GM18909 (cell line): ENCODE data around the gene NRG3.

Experiments used
- ATAC-seq: cut with Tn5 transposase; IDR thresholded peaks from one replicate; pipeline ENCODE4 v1.9.1; 2021; ENCODE audit warnings: mild to moderate bottlenecking; ENCODE audit not compliant: unreplicated experiment, poor library complexity

The NRG3 gene

DNA sequence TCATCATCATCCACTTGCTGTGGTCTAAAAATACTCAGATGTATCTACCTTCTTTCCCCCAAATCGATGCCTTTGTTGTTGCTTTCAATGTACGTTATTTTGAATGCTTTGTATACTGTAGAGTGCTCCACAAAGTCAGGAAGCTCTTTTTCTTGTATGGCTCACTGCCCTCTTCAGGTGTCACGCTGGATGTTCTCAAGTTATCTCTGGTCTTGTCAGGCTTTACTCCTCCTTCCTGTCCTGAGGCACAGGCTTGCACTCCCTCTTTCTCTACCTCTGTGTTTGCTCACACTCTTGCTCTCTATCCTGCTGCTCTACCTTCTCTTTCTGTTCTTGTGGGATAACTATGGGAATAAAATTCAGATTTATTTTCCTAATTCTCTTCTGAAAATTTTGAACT, 381.3 kb downstream of the NRG3 start:
- no peak for ATAC-seq

DNA sequence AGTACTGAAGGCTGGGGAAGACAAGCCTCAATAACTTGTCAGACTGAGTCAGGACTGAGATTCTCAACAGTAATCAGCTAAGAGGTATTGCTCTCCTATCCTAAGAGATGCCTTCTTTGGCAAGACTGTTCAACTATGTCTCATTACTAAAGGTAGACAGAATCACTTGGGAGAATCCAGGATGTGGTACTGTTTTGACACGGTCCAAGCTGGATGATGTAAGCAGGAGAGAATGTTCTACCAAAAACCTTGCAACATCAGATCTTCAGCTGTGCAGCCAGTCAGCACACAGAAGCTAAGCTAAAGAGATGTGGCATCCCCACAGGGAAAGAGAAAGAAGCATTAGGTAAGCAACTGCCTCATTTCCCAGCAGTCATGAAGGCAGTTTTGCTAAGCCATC, 391.4 kb downstream of the NRG3 start:
- no peak for ATAC-seq

DNA sequence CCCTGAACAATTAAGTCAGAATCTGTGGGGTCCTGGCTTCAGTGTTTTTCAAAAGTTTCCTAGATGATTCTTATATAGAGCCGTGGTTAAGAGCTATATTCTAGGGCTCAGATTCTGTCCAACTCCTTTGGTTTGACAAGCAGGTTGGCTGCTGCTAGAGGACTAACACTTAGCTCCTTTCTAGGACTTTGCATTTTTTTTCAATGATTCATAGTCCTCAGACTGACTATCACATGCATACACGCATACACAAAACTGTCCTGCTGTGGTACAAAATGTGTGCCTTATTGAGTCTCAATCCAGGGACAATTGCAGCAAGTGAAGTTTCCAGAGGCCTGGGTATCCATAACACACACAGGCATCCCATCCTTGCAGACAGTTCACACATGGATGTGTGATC, 392.0 kb downstream of the NRG3 start:
- no peak for ATAC-seq

DNA sequence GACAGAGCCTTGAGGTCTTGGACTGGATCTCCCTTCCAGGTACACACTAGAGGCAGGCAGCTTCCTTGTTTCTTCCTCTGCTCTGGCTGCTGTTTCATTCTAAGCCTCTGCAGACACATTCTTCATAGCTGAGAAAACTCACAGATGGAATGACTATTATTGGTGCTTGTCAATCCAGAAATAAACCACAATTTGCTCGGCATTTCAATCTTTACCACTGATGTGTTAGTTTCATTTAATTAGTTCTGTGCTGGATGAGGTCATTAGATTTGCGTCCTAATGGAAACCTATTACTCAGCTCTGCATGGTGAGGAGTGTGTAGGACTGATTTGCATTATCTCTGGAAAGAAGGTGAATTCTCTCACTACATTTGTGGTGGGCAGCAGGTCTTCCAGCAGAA, 392.5 kb downstream of the NRG3 start:
- no peak for ATAC-seq

DNA sequence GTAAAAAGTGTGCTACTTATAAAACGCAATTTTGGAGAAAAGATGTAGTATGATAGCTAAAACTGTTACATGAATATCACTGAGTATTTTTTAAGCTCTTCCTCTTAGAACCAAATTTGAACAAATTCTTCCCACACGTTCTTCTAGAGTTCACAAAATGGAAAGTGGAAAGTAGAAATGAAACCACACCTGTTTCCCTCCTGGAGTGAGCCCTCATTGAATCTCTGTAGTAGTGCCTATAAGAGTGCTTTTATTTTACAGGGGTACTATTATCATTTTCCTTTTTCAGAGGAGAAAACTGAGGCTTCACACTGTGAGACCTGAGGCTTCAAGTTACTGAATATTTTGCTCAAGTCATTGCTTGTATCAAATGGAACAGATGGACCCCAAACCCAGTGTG, 393.0 kb downstream of the NRG3 start:
- no peak for ATAC-seq

DNA sequence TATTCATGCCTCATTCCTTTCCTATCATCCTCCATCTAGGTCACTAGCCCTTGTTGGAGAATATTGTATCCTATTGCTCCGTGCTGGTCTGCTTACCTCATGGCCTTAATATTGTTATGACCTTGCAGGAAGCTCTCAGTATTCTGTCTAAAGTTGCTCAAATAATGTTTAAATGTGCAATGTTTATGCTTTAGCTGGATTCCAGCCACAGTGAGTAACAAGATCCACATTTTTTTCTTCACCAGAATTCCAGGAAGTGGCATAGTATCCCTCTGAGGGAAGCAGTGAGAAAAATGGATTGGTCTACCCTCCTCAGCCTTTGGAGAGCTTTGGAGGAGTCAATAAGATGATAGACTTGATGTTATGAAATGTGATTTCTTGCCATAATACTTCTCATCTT, 402.6 kb downstream of the NRG3 start:
- no peak for ATAC-seq

DNA sequence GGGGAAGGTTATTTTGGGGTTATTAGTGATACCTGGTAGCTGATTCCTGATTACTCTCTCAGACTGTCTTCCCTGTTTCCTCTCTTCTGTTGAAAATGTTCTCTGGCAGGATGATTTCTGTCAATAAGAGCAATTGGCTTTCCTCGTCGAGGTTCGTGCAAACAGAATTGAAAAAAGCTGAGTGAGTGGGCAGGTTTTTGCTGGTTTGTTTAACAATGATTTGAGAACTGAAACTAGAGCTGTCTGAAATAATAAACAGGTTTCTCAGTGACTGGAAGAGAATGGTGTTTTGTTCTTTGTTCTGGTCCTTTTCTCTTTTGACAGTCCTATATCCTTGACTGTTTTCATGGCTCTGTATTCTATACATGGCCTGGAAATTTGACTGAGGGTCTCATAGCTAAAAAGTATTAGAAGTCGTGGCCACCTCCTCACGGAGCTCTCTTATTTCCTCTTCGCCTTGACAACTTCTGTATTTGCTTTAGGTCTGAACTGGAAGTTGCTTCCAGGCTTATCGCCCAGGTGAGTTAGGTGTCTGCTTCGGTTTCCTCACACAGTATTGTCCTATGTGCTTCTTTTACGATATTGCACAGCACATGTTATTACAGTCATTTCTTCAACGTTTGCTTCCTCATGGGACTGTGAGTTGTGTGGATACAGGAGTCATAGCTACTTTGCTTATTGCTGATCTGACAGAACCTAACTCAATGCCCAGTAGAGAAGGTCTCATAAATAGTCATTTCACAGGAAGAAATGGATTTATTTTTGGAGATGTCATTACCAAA, 403.6 kb downstream of the NRG3 start:
- ATAC-seq: no peak

DNA sequence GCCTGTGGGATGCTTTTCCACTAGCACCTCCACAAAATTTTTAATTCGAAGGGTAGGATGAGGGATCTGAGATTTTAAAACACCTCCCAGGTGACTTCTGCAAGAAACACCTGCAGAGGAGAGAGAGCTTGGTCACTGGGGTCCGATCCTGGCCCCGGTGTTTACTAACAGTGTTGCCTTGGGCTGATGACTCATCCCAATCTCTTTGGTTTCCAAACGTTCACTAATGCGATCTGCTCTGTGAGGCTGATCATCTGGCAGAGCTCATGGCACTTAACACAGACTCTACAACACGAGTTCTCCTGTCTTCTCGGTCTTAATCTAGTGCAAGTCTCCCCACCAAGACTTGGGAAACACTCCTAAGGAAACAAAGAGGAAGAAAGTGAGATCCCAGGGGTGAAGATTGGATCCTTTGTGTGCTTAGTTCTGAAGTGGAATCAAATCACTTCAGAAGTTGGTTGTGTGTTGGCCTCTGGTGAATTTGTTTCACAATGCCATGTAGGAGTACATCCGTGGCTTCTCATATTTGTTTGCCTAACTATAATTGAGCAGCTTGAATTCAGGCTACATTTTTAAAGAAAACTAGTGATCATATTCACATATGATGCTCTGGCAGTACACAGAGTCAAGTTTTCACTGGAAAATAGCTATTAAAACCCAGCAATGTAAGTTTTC, 407.9 kb downstream of the NRG3 start:
- no peak for ATAC-seq

DNA sequence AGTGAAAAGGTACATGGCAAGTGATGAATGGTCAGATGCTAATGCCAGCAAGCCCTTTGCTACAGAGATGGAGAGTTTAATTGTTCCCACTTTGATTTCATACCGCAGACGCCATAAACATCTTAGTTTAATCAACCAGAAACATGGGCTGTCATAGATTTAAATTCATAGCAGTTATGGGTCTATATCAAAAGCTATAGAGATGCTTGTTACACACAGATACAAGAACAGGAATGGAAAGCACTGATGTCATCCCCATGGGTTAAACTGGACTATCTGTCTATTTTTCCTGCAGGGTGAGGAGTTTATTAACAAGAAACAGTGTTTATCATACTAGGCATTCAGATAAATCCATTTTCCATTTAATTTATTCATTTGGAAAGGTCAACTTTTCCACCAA, 409.2 kb downstream of the NRG3 start:
- ATAC-seq: no peak

DNA sequence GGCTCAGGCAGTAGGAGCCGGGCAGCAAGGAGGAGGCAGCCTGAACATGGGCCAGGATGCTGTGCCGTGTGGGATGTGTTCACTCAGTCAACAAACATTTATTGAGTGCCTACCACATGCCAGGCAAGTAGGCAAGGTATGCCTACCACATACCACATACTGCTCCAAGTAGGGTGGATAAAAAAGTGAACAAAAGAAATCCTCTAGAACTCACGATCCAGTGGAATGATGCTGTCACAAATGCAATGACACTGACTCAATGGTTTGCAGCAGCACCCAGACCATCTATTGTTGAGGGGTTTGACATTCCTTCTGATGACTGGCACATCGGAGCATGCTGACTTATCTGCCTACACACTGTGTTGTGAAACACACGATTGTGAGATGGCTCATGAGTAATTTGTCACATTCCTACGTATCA, 413.5 kb downstream of the NRG3 start:
- no peak for ATAC-seq

DNA sequence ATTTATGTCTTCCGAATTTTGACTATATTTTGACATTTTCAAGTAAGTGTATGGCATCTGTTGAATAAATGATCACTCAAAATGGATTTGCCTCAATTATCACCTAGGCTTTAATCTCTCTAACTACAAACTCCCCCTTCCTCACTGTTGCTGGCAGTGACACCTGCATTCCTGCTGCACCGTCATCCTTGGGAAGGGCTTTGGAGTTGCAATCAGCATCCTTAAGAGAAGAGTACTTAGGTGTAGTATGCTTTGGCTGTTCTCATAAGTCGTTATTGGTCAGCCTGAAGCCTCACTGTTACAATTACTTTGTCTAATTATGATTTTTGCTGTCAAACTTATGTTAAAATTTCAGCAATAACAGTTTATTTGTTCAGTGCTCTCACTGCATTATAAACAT, 415.0 kb downstream of the NRG3 start:
- no peak for ATAC-seq

DNA sequence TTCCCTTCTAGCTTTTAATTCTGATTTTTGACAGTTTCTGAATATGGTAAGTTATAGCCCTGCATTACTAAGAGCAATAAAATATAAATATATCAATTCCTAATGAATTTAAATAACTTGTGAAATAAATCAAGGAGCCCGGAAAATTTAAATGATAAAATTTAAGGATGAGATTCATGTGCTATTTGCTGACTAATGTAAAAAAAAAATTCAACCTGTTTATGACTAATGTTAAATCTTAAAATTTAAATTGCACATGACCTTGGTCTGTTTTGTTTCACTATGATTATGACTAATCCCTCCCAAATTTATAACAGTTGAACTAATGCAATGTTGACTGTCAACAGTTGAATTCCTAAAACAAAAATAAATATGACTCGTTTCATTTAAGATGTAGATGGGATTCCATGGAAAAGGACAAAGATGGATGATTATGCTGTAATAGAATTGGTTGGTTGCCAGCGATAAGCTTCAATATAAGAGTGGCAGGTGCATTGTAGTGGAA, 419.9 kb downstream of the NRG3 start:
- no peak for ATAC-seq

DNA sequence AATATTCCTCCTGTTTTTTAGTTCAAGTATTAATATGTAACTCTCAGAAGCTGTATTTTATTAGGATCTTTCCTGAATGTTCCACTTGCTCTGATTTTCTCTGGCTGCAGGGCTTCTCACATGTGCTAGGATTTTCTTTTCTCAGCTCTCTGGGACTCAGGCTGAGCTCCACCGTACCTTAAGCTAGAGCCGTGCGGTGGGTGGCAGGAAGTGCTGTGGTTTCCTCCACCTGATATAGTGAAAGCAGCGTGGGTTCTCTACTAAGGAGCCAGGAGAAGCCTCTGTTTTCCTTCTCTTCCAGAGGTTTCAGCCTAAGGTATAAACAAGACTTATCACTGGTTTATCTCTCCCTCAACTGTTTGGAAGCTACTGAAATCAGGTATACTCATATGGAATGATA, 433.6 kb downstream of the NRG3 start:
- ATAC-seq: no peak

DNA sequence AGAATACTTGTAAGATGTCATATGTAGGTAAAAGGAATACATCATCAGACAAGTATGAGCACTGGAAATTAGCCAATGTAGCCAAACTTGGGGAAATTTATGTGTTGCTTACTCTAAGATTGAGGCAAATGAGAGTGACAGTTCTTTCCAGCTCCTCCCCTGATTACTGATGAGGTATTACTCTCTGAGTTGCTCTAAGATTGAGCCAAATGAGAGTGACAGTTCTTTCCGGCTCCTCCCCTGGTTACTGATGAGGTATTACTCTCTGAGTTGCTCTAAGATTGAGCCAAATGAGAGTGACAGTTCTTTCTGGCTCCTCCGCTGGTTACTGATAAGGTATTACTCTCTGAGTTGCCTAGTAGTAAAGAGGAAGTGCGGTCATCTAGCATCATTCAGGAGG, 435.8 kb downstream of the NRG3 start:
- no peak for ATAC-seq

DNA sequence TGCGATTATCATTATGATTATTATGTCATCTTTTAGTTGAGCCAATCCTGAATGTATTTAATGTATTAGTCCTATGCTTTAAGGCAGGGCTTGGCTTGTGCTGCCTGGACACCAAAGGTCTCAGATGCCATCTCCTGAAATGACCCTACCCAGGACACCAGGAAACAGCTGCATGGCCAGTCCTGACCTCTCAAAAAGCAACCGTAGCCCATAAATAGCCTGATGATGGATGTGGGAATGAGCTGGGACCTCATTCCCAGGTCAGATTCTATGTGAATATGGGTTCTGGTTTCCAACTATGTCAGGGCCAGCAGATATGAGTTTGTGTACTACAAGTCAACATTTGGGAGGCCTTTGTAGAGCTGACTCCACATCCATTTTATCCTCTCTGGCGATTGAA, 438.4 kb downstream of the NRG3 start:
- ATAC-seq: no peak

DNA sequence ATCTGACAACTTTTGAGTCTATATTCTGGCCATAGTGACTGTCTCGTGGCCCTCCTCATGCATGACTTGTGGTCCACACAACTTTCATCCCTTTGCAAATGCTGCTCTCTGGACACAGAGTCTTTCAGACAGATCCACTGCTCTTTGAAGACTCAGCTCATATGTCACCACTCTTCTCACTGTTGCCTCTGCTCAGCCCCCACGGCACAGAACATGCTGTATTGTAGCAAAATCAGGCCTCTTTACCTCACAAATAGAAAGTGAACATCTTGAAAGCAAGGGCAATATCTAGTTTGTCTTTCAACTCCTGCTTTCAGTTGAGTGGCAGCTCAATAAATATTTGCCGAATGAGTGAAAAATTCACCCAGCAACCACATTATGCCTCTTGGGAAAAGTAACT, 443.5 kb downstream of the NRG3 start:
- ATAC-seq: no peak

DNA sequence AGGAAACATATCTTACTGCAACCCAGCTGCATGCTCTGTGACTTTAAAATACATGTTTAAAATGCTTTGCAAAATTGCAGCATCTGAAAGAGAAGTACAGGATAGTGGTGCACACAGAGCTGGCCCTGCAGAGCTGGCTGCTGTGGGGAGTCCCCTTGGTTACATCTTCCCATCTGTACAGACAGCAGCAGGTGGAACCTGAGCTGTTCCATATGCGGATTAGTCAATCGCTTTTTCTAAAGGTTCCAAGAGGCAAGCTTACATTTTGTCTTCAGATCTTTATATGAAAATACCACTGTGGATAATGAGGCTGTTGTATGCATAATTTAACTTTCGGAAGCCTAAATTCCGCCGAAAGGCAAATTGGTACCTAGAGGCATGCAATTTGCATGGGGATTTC, 444.1 kb downstream of the NRG3 start:
- no peak for ATAC-seq

DNA sequence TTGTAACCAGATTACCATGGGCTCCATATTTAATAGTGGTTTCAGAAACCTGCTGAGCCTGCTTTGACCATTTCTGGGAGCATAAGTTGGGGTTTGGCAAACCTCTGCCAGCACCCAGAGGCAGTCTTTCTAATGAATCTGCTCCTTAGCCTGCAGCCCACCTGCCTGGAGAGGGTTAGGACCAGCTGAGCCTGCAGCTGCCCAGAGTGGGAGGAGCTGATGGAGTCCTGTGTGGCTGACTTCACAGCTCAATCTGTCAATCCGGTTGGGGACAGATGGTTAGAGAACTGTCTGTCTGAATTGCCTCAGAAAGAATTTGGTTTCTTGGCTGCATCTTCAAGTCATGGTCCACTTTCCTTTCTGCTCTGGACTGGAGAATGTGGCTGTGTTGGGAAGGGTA, 444.6 kb downstream of the NRG3 start:
- no peak for ATAC-seq

DNA sequence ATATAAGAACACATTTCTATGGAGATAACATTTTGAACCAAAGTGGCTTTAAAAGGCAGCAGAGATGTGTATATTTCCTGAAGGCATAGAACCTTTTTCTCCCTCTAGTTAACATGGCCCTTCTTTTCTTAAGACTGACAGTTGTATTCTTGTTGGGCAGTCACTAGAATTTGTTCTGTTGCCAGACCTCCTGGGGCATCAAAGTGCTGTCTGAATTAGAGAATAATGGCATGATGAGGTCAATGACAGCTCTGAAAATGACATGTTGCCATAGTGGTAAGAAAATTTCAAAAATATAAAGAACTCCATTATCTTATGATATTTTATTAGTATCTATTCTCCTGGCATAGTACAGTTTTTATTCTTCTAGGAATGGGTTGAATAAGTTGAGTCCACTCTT, 446.7 kb downstream of the NRG3 start:
- no peak for ATAC-seq

DNA sequence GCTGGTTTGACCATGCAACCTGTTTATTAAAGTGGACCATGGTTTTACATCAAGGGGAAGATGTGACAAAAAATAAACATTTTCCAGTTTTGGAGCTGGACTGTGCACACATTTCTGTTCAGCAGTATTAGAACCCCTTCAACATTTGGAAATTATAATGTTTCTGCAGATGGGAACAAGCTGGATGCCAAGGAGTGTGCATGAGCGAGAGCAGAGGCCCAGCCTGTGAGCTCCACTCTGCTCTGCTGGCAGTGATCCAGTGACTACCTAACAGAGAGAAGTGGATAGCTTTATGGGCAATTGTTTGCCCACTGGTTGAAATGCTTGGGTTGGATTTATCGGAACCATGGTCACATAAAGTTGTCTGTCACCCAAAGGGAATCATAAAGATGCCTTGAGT, 456.7 kb downstream of the NRG3 start:
- ATAC-seq: no peak

DNA sequence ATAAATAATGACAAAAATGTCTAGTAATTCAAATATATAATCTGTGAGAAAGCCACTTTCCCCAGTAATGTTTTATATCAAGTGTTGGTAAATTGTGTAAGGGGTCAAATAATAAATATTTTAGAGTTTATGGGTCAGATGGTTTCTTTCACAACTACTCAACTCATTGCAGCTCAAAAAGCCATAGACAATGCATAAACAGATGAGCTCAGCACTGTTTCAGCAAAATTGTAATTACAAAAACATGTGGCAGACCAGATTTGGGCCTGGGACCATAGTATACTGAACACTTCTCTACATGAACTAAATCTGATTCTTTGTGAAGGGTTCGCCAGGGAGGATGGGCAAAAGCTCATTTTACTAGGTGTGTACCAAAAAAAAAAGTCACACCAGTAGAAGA, 460.8 kb downstream of the NRG3 start:
- no peak for ATAC-seq

DNA sequence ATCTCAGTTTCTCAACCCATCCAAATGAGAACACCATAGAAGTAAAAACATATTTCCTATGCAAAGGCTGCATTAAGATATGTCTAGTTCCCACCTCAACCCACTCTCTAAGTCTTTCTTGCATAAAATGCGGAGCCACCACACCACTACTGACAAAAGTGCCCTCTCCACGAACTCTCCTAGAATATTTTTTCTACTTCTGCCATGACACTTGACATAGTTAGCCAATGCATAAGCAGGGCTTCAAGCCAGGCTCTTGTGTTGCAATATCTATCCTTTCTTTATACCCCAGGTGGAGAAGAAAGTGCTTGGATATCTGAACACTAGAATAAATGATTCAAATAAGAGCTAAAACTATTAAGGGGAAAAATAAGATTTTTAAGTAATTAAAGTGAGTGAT, 465.2 kb downstream of the NRG3 start:
- ATAC-seq: no peak
